ENCODE data around the gene ELMO1. TPM values are rescaled to one million over a fixed set of nuclear protein-coding genes. Genes with fewer than 3 reads are reported as not detected.
A peak's percentile ranks its signal among the peaks of the same experiment; 100 is the strongest.

Gene ELMO1
- polyA plus RNA-seq, 3 donors = 11.0 to 14.4 (median 13.3) TPM

- DNase-seq (ENCODE audit: low read depth in 3 of 3, low spot score in 2 of 3) = no peak
Observed at GRCh38 chr7:37079420-37079819, 369.2 kb downstream of the ELMO1 start.

DNA sequence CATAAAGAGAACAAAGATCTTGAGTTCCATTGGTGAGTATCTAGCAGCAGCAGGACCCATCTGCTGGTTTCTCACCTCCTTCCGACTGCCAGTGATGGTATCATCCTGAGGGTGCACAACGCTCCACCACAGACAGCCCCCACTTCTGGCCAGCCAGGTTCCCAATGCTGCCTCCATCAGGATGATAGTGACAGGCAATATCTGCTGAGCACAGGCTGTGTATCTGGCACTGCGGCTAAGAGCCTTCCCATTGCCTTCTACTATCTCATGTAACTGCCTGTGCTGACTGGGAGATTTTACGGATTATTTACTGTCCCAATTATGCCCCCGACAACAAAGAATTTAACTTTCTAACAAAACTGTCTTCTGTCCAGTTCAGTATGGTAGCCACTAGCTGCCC is 372.0 kb downstream of the ELMO1 start:
- no peak for DNase-seq (ENCODE audit: low read depth in 3 of 3, low spot score in 2 of 3)

DNA sequence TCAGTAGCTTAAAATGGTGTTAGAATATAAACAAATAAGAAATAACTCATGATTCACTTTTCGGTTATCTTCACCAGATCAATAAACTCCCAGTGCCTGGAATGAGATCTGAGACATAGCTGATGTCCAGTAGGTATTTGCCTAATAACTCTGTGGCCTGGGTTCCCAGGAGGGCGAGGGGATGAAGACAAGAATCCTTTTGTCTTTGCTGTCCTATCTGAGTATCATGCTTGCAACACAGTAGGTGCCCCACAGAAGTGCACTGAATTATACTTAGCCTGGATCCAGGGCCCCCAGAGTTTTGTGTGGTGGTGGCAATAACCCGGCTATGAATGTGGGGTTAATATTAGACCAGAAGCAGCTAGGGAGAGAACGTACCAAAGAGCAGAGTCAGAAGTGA is 374.3 kb downstream of the ELMO1 start:
- DNase-seq (ENCODE audit: low read depth in 3 of 3, low spot score in 2 of 3) = no peak

- DNase-seq (ENCODE audit: low read depth in 3 of 3, low spot score in 2 of 3) = no peak
Observed at GRCh38 chr7:37071124-37071523, 377.5 kb downstream of the ELMO1 start.

GRCh38 chr7:37070471-37070870 is 378.2 kb downstream of the ELMO1 start:
- DNase-seq (ENCODE audit: low read depth in 3 of 3, low spot score in 2 of 3) = no peak

DNA sequence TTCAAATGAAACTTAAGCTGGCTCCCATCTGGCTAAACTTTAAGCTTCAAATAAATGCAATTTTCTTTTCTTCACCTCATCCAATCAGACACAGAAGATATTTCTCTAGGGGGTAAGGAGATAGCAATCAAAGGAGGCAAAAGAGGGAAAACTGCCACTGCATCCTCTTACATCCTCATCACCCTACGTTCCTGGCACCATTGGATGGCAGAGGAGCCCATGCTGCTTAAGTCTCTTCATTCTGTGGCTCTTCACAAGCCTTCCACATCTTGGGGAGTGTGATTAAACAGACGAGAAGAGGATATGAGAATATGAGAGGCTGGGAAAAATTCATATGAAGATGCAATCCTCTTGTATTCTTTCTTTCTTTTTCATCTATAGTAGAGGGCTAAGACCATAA is 378.6 kb downstream of the ELMO1 start:
- DNase-seq (ENCODE audit: low read depth in 3 of 3, low spot score in 2 of 3) = no peak

- no peak for DNase-seq (ENCODE audit: low read depth in 3 of 3, low spot score in 2 of 3)
Observed at GRCh38 chr7:37069336-37069735, 379.3 kb downstream of the ELMO1 start.

DNA sequence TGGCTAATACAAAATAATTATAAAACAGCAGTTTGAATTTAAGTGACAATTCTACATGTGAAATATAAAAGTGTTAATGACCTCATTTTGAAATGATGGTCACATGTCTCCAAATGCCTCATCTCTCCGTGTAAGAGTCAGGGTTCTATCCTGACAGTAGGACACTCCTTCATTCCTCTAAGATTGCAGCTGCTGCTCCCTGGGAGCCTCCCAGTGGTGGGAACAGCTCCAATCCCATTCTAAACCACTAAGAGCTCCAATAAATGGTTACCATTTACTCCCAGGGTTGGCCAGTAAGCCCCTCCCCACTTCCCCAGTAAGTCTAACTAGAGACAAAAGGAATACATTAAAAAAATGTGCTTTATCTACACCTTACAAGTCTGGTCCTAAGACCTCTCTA is 379.8 kb downstream of the ELMO1 start:
- DNase-seq (ENCODE audit: low read depth in 3 of 3, low spot score in 2 of 3) = no peak

- peak in 2 of 3 donors; percentile 29 to 41 for DNase-seq (ENCODE audit: low read depth in 3 of 3, low spot score in 2 of 3)
Observed at GRCh38 chr7:37068038-37068437, 380.6 kb downstream of the ELMO1 start.

DNA sequence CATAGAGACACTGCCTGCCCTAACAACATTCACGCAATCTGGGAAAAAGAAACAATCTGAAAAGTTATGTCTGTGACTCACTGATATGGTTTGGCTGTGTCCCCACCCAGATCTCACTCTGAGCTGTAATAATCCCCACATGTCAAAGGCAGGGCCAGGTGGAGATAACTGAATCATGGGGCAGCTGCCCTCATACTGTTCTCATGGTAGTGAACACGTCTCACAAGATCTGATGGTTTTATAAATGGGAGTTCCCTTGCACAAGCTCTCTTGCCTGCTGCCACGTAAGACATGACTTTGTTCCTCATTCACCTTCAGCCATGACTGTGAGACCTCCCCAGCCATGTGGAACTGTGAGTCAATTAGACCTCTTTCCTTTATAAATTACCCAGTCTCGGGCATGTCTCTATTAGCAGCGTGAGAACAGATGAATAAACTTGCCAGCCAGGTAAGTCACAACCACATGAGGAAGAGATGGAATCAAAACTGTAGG is 382.8 kb downstream of the ELMO1 start:
- no peak for DNase-seq (ENCODE audit: low read depth in 3 of 3, low spot score in 2 of 3)

- no peak for DNase-seq (ENCODE audit: low read depth in 3 of 3, low spot score in 2 of 3)
Observed at GRCh38 chr7:37062560-37062859, 386.2 kb downstream of the ELMO1 start.

GRCh38 chr7:37061849-37062559 is 386.7 kb downstream of the ELMO1 start:
- no peak for DNase-seq (ENCODE audit: low read depth in 3 of 3, low spot score in 2 of 3)

DNA sequence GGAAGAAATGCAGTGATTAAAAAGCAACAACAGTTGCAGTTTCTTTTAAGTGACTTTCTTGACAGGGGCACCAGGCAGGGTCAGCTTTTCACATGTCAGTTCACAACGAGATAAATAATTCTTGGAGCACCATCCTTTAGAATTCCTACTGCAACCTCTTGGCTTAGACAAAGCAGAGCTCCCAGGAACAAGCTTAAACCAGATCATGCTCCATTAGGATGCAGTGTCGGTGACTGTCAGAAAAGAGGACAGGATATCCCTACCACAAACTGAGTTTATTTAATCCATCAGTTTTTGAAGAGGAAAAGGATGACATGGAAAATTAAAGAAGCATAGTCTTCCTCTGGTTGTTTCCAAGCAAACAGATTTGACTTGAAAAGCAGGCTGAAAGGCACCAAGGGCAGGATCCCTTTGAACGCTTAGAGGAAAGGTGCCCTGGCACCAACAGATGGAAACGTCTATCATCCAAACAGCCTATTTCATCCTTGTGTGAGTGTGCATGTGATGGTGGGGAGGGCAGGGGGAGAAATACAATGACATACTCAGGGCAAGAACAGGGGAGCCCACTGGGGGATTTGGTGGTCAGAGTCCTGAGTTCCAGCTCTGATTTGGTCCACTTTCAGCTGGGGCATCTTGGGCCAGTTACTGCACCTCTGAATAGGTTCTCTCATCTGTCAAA is 392.3 kb downstream of the ELMO1 start:
- no peak for DNase-seq (ENCODE audit: low read depth in 3 of 3, low spot score in 2 of 3)

DNA sequence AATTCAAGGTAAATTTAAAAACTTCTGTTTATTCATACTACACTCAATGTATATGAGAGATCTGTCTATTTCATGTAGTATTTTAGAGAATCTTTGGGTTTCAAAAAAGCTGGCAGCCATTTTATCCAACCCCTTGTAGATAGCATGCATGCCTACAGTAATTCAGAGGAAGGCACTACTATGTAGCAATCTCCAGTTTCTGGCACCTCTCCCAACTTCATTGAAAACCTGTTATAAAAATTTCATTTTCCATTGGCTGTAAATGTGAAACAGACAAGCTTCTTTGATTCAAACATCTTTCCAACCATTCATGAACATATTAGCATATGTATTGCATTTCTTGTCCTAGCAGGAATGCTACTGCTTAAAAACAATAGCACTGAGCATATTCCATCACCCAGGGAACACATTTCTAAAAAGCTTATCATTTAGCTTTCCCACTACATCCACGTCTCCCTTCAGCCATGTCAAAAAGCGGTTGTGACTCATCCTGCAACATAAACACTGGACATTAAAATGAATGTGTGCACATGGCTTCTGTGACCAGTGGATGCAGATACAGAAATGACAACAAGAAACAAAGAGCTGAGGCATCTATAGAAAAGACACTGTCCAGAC is 393.9 kb downstream of the ELMO1 start:
- no peak for DNase-seq (ENCODE audit: low read depth in 3 of 3, low spot score in 2 of 3)

DNA sequence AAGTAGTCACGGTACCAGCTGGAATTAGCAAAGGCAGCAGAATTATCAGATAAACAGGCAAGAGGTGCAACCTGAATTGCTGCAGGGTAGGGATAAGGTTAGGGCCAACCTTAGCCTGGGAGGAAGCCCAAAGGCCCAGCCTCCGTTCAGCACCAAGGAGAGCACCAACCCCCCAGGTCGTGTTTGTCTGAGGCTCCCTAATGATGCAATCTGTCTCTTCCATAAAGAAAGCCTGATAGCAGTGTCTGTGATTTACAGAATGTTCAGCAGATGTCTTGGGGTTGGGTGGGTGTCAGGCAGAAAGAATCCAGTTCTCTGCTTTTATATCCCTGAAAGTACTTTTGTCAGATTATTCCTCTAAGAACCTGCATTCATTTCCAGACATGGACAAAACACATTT is 396.0 kb downstream of the ELMO1 start:
- peak in 2 of 3 donors; percentile 45 to 52 for DNase-seq (ENCODE audit: low read depth in 3 of 3, low spot score in 2 of 3)

DNA sequence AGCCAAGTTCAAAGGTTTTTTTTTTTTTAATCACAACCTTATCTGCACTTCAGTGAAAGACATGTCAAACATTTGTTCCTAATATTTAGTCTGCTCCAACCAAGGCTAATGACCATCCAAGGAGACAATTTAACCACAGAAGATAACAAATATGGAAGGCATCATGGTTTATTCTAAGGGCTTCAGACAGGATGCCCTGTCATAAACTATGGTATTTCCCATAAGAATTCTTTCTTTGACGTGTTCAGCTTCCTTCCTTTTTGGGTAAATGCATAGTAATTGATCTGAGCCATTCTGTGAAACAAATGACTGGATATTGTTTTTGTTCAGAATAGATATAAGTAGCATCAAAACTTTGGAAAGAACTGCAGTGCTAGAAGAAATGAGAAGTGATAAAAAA is 397.9 kb downstream of the ELMO1 start:
- no peak for DNase-seq (ENCODE audit: low read depth in 3 of 3, low spot score in 2 of 3)

DNA sequence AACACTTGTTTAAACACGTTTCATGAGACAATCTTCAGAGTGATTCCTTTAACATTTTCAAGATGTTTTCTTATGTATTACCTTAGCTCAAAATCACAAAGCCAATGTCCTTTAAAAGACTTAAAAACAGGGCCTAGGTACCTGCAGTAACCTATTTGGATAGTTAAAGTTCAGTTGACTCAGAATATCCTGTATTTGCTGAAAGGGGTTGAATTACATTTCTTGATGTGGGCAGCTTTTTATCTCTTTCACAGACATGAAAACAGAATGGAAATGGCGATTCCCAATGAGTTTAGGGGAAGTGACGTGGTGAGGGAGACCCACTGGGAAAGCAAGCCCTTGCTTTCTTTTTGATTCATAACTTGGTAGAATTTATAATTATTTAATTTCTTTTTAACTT is 400.0 kb downstream of the ELMO1 start:
- no peak for DNase-seq (ENCODE audit: low read depth in 3 of 3, low spot score in 2 of 3)

DNA sequence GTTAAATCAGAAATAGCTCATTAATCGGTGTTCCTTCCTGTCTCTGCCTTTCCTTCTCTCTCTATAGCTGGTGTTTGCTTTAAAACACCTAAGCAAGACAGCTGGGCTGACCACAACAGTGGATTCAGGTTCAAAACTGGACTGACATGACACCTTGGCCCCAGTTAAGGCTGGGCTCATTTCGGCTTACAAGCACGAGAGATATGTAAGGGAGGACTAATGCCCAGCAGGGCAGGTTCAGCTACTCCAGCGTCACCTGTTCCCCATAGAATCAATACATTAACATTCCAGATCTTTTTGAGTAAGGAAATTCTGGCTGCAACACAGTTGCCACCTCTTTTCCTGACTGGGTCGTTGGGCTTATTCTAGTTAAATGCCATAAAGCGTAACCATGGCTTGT is 401.4 kb downstream of the ELMO1 start:
- DNase-seq (ENCODE audit: low read depth in 3 of 3, low spot score in 2 of 3) = no peak

- DNase-seq (ENCODE audit: low read depth in 3 of 3, low spot score in 2 of 3) = no peak
Observed at GRCh38 chr7:37046531-37047079, 402.1 kb downstream of the ELMO1 start.

GRCh38 chr7:37045681-37046179 is 402.9 kb downstream of the ELMO1 start:
- no peak for DNase-seq (ENCODE audit: low read depth in 3 of 3, low spot score in 2 of 3)

DNA sequence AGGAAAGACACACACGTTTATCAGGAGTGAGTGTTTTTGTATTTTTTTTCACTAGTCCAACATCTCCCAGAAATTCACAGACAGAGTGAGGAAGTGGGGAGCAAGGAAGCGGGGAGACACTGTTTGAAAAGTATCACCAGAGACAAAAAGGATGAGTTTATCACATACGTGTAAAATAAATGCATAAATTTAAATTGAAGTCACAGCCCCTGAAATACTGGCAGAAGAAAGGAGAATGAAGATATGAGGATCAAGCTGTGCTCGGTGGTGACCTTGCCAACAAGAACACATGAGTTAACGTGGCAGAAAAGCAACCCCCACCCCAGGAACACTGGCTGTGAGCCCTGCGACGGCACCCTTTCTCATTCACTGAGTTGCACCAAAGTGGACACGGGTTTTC is 407.2 kb downstream of the ELMO1 start:
- no peak for DNase-seq (ENCODE audit: low read depth in 3 of 3, low spot score in 2 of 3)

DNA sequence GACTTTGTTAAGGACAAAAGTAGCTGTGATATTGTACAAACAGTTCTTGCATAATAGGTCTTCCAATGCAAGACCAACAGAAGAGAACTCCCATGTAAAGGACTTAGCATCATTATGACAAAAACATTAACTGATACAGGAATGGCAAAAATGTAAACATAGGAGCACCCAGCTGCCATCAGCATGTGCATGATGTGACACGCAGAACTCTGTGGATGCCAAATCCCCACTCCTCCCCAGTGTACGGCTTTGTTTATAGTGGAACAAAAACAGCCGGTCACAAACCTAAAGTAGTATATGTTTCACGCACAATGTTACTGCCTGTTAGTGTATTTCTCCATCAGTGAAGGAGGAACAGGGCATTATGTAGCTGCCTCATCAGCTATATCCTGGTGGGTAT is 408.3 kb downstream of the ELMO1 start:
- DNase-seq (ENCODE audit: low read depth in 3 of 3, low spot score in 2 of 3) = no peak

Data from right renal cortex interstitium (tissue), 3 donors.